ENCODE measurements around the gene STARD9.
"Not testable (repeated sequence)": the region's sequence is repeated elsewhere in the genome, so short reads cannot be mapped to it uniquely, and the experiment has no call there.

The STARD9 gene

GRCh38 chr15:42591238-42591934, 16.0 kb downstream of the STARD9 start:
- DNase-seq = no peak

DNA sequence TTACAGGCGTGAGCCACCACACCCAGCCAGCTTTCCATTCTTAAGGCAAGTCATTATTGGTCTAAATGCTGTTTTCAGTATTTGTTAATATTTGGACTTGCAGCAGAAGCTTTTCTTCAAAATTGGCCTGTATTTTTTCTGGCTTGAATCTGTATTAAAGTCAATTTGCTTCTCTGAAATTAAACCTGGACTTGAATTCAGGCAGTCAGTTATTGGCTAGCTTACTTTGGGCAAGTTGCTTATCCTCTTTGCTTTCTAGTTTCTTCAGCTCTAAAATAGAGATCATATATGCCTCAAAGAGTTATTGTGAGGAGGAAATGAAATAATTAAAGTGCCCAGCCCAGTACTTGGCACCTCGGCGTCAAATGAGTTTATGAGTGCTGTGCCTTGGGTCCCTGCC, 17.3 kb downstream of the STARD9 start:
- no peak for DNase-seq

- DNase-seq = no peak
These were observed 17.7 kb downstream of the STARD9 start for GRCh38 chr15:42593143-42593542.

DNA sequence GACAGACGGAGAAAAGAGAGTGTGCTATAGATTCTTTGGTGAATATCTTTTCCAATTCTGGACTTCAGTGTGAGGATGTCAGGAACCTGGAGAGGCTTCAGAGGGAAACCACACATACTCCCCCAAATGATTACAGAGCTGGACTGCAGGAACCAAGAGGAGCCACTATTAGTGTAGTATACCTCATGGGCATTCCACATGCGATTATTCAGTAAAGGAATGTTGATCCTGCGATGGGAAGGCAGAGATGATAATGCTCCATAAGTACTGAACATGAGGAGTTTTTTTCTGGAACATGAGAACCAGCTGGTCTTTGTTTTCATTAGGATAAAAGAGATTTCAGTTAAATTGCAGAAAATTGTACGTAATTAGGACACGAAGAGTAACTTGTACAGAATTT, 18.7 kb downstream of the STARD9 start:
- no peak for DNase-seq

GRCh38 chr15:42595626-42596240, 20.3 kb downstream of the STARD9 start:
- DNase-seq = no peak

DNA sequence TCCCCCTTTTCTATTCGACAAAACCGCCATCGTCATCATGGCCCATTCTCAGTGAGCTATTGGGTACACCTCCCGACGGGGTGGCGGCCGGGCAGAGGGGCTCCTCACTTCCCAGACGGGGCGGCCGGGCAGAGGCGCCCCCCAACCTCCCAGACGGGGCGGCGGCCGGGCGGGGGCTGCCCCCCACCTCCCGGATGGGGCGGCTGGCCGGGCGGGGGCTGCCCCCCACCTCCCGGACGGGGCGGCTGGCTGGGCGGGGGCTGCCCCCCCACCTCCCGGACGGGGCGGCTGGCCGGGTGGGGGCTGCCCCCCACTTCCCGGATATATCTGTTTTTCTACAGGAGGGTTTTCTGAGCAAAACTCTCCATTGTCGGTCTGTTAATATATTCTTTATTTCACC, 25.9 kb downstream of the STARD9 start:
- not testable (repeated sequence) for DNase-seq

DNA sequence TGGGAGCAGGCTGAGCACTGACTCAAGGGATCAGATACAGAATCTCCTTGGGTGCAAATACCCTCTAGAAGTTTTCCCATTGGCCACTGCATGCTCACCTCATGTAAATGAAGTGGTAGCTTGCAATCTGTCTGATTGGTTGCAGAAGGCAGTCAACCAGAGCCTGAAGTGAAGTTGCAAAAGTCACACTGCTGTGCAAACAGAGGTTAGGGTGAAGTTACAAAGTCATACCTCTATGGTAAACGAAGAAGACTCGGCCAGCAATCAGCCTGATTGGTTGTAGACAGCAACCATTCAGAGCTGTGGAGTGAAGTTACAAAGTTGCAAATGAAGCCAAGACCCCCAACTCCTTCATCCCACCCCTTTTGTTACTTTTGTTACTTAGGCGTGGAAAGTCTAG, 27.1 kb downstream of the STARD9 start:
- DNase-seq = no peak

DNA sequence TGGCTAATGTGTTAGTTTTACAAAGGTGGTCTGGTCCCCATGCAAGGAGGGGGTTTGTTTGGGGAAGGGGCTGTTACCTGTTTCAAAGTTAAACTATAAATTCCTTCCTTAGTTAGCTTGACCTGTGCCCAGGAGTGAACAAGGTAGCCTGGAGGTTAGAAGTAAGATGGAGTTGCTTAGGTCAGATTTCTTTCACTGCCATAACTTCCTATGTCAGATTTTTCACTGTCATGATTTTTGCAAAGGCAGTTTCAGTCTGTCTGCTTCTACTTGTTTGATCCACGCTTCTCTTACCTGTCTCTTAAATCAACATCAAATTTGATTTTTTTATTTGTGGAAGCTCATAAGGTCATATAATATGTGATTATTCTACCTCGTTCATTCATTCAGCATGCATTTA, 28.6 kb downstream of the STARD9 start:
- no peak for DNase-seq

- peak; percentile 12 for DNase-seq
These were observed 29.7 kb downstream of the STARD9 start for GRCh38 chr15:42604894-42605744.

GRCh38 chr15:42605796-42606195, 30.4 kb downstream of the STARD9 start:
- no peak for DNase-seq

- peak; percentile 52 for DNase-seq
These were observed 32.7 kb downstream of the STARD9 start for GRCh38 chr15:42608110-42608531.

GRCh38 chr15:42608752-42609488, 33.5 kb downstream of the STARD9 start:
- no peak for DNase-seq

- DNase-seq = no peak
These were observed 36.1 kb downstream of the STARD9 start for GRCh38 chr15:42611532-42611931.

- DNase-seq = no peak
These were observed 37.0 kb downstream of the STARD9 start for GRCh38 chr15:42612367-42612912.

GRCh38 chr15:42616107-42616506, 40.7 kb downstream of the STARD9 start:
- no peak for DNase-seq

DNA sequence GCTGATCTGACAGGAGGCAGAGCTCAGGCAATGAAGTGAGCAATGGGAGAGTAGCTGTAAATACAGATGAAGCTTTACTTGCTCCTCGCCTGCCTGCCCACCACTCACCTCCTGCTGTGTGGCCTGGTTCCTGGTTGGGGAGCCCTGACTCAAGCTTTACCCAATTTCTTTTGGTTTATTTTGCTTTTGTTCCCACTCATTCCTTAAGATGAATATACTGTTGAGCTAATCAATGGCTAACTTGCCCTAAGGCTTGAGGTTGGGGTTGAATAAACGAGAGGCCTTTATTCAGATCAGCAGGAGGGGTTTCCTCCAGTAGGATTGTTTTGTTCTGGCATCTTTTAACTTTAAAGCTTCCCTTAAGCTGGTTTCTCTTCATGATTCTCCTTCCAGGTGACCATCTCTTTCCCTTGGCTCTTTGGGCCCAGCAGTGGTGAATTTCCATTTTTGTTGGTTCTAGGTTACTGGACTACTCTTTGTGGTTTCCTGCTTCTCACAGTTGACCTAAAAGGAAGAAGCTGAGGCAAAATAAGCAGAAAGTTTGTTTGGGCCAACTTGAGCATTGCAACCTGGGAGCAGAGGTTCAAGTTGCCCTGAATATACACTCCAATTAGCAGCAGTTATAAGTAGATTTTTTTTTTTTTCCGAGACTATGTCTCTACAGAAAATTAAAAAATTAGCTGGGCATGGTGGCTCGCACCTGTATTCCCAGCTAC, 44.4 kb downstream of the STARD9 start:
- no peak for DNase-seq

GRCh38 chr15:42621386-42621785, 46.0 kb downstream of the STARD9 start:
- DNase-seq = no peak

DNA sequence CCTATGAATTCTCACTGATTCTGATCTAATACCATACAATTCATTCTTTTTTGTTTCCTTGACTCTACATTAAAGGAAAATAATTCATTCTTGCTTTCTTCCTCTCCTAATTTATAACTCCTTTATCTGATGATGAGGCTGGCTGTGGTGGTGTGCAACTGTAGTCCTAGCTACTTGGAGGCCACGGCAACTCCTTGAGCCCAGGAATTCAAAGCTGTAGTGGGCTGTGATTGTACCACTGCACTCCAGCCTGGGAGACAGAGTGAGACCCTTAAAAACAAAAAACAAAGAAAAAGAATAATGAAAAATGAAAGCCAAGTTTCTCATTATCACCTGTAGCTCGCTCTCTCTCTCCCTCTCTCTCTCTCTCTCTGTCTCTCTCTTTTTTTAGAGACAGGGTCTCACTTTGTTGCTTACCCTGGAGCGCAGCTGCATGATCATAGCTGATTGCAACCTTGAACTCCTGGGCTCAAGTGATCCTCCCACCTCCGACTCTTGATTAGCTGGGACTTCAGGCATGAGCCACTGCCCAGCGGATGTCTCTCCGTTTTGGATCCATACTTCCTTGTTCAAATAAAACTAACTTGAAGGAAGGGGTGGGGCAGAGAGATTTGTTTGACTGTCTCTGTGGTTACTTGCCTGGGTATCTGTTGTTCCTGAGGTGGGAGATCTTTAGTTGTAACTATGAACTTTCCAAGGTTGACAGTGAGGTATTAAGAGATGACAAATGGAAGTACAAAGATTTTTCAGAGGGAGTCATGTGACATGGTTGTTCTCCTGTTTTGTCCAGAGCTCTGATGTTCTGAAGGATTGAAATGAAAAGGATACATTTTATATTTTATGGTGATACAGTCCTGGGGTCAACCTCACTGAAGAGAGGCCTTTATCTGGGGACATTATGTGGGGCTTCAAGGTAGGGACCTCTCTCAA, 46.9 kb downstream of the STARD9 start:
- no peak for DNase-seq

GRCh38 chr15:42623951-42624350, 48.5 kb downstream of the STARD9 start:
- no peak for DNase-seq

- DNase-seq = no peak
These were observed 52.1 kb downstream of the STARD9 start for GRCh38 chr15:42627485-42627884.

- no peak for DNase-seq
These were observed 53.4 kb downstream of the STARD9 start for GRCh38 chr15:42628761-42629160.
